ENCODE results near the gene GPR107. TPM values are rescaled to one million over a fixed set of nuclear protein-coding genes. Genes with fewer than 3 reads are reported as not detected.

GPR107 gene
- total RNA-seq, 4 donors from 2014 or later: 18.9 to 27.0 (median 23.2) TPM

DNA sequence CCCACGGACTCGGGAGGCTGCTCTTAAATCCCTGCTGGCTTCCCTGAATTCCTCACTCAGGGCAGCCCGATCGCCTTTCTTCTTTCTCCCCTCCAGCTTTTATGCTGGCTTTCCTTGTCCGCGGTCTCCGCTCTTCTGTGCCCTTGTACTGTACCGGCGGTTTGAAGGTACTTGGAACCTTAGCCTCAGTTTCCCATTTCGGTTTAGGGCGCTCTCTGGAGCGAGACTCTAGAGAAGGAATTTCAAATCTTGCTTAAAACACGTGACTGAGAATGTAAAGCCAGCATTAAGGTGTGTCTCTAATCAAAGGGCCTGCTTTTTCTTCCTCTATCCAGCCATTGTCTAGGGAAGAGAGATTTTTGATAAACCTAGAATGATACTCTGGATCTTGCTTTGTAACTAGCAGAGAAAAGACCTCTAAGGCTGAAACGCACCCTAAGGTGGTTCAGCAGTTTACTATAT is 650 bp downstream of the GPR107 start:
- intact Hi-C loops (cut with DNase I): no loop called here
- Histone ChIP-seq H3K4me3 (peak overlapping the region; percentile 78 to 100 (median 91)), H3K9me3 (no peaks in the 10 kb centered on the region), H3K4me1 (peaks cover 25 to 55% (median 29%) of the 10 kb centered on the region in 3 donors), H3K27ac (peak overlapping the region; percentile 92 to 98 (median 96)), H3K27me3 (no peaks in the 10 kb centered on the region), H3K36me3 (peaks cover 0 to 17% (median 0%) of the 10 kb centered on the region in 3 donors)
- DNase-seq: no peak
- TF ChIP-seq, protein P1, sequence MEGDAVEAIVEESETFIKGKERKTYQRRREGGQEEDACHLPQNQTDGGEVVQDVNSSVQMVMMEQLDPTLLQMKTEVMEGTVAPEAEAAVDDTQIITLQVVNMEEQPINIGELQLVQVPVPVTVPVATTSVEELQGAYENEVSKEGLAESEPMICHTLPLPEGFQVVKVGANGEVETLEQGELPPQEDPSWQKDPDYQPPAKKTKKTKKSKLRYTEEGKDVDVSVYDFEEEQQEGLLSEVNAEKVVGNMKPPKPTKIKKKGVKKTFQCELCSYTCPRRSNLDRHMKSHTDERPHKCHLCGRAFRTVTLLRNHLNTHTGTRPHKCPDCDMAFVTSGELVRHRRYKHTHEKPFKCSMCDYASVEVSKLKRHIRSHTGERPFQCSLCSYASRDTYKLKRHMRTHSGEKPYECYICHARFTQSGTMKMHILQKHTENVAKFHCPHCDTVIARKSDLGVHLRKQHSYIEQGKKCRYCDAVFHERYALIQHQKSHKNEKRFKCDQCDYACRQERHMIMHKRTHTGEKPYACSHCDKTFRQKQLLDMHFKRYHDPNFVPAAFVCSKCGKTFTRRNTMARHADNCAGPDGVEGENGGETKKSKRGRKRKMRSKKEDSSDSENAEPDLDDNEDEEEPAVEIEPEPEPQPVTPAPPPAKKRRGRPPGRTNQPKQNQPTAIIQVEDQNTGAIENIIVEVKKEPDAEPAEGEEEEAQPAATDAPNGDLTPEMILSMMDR (IDR thresholded peaks at IDR 0.05): no peak
- no peak for TF ChIP-seq POLR2A (IDR thresholded peaks at IDR 0.05)
- WGBS, 2 donors: 1 to 5% methylated on average over 13 of the region's 14 CpGs

DNA sequence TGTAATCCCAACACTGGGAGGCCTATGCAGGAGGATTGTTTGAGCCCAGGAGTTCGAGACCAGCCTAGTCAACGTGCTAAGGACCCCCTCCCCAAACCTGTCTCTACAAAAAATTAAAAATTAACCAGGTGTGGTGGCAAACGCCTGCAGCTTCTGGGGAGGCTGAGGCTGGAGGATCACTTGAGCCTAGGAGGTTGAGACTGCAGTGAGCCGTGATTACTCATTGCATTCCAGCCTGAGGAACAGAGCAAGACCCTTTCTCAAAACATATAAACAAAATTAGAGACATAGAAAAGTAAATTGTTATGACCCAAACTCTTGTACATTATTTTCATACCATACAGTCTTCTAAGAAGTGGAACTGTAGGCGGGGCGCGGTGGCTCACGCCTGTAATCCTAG is 1.1 kb downstream of the GPR107 start:
- intact Hi-C loops (cut with DNase I): no loop called here
- Histone ChIP-seq H3K36me3 (peaks cover 0 to 21% (median 0%) of the 10 kb centered on the region in 3 donors), H3K9me3 (no peaks in the 10 kb centered on the region), H3K27ac (peak overlapping the region; percentile 92 to 98 (median 96)), H3K4me1 (peaks cover 25 to 55% (median 29%) of the 10 kb centered on the region in 3 donors), H3K27me3 (no peaks in the 10 kb centered on the region), H3K4me3 (peak overlapping the region; percentile 78 to 100 (median 91))
- 65 to 66% methylated on average over 8 of the region's 8 CpGs for WGBS, 2 donors
- TF ChIP-seq, protein P1 (IDR thresholded peaks at IDR 0.05): no peak
- TF ChIP-seq POLR2A (IDR thresholded peaks at IDR 0.05): no peak
- no peak for DNase-seq

DNA sequence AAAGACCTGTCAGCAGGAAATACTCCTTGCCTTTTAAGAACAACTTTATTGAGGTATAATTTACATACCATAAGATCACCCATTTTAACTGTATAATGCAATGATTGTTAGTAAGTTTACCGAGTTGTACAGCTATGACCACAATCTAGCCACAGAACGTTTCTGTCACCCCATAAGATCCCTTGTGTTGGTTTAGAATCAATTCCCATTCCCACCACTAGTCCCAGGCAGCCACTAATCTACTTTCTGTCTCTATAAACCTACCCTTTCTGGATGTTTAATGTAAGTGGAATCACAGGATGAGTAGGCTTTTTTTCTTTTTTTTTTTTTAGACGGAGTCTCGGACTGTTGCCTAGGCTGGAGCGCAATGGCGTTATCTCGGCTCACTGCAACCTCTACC is 4.4 kb downstream of the GPR107 start:
- Histone ChIP-seq H3K4me1 (peaks cover 8 to 37% (median 9%) of the 10 kb centered on the region in 3 donors), H3K36me3 (peaks cover 0 to 24% (median 0%) of the 10 kb centered on the region in 3 donors), H3K27me3 (no peaks in the 10 kb centered on the region), H3K27ac (no peak overlapping the region), H3K4me3 (no peak overlapping the region), H3K9me3 (no peaks in the 10 kb centered on the region)
- no peak for DNase-seq
- TF ChIP-seq POLR2A (IDR thresholded peaks at IDR 0.05): no peak
- TF ChIP-seq, protein P1 (IDR thresholded peaks at IDR 0.05): peak in 2 of 6 experiments; percentile 7 to 35
- intact Hi-C loops (cut with DNase I): no loop called here
- WGBS, 2 donors: 83% methylated on average over 7 of the region's 7 CpGs

DNA sequence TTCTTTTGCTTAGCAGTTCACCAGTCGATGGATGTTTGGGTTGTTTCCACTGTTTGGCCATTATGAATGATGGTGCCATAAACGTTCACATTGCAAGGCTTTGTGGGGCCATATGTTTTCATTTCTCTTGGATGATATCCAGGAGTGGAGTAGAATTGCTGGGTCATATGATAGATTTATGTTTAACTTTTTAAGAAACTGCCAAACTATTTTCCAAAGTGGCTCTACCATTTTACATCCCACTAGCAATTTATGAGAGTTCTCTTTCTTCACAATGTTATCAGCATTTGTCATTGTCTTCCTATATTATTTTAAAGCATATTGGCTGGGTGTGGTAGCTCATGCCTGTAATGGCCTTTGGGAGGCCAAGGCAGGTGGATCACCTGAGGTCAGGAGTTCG is 5.2 kb downstream of the GPR107 start:
- Histone ChIP-seq H3K4me3 (no peak overlapping the region), H3K9me3 (no peaks in the 10 kb centered on the region), H3K27ac (no peak overlapping the region), H3K4me1 (peaks cover 6 to 34% (median 8%) of the 10 kb centered on the region in 3 donors), H3K27me3 (no peaks in the 10 kb centered on the region), H3K36me3 (peaks cover 0 to 24% (median 0%) of the 10 kb centered on the region in 3 donors)
- intact Hi-C loops (cut with DNase I): no loop called here
- 57 to 60% methylated on average over 3 of the region's 3 CpGs for WGBS, 2 donors
- TF ChIP-seq, protein P1 (IDR thresholded peaks at IDR 0.05): no peak
- TF ChIP-seq POLR2A (IDR thresholded peaks at IDR 0.05): no peak
- no peak for DNase-seq

DNA sequence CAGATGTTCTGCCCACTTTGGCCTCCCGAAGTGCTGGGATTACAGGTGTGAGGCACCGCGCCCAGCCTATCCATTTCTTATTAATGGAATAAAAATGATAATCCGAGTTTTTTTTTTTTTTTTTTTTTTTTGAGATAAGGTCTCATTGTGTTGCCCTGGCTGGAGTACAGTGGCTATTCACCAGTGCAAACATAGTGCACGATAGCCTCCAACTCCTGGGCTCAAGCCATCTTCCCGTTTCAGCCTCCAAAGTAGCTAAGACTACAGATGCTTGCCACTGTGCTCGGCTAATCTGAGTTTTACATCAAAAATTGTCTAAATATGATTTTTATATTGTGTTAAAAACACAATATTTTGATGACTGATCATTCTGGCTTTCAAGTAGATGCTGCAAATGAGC is 6.6 kb downstream of the GPR107 start:
- TF ChIP-seq, protein P1 (IDR thresholded peaks at IDR 0.05): no peak
- TF ChIP-seq POLR2A (IDR thresholded peaks at IDR 0.05): no peak
- 84 to 86% methylated on average over 7 of the region's 7 CpGs for WGBS, 2 donors
- Histone ChIP-seq H3K9me3 (no peaks in the 10 kb centered on the region), H3K4me1 (peaks cover 0 to 23% (median 3%) of the 10 kb centered on the region in 3 donors), H3K36me3 (peaks cover 0 to 28% (median 0%) of the 10 kb centered on the region in 3 donors), H3K4me3 (no peak overlapping the region), H3K27ac (no peak overlapping the region), H3K27me3 (no peaks in the 10 kb centered on the region)
- intact Hi-C loops (cut with DNase I): no loop called here
- DNase-seq: no peak

Measured in esophagus squamous epithelium (tissue), 5 donors.